Measurements from ENCODE around the gene RAB7B.
"Not testable (repeated sequence)": the region's sequence is repeated elsewhere in the genome, so short reads cannot be mapped to it uniquely, and the experiment has no call there.

Gene RAB7B

GRCh38 chr1:206002871-206003801 lies at the start of gene RAB7B:
Gene RAB7B (minus strand): TSS chr1:206003395. CDS start chr1:205994135, 9,260 bp downstream.
- no peak for DNase-seq (ENCODE audit: low read depth)

GRCh38 chr1:206052231-206052865 lies 49.2 kb upstream of the RAB7B start:
- not testable (repeated sequence) for DNase-seq (ENCODE audit: low read depth)

- no peak for DNase-seq (ENCODE audit: low read depth)
Observed at GRCh38 chr1:206050655-206051235, 47.5 kb upstream of the RAB7B start.

GRCh38 chr1:206049919-206050600 lies 46.9 kb upstream of the RAB7B start:
- no peak for DNase-seq (ENCODE audit: low read depth)

GRCh38 chr1:206049293-206049692 lies 46.1 kb upstream of the RAB7B start:
- DNase-seq (ENCODE audit: low read depth): no peak

GRCh38 chr1:206048582-206048981 lies 45.4 kb upstream of the RAB7B start:
- DNase-seq (ENCODE audit: low read depth): no peak

GRCh38 chr1:206047271-206047670 lies 44.1 kb upstream of the RAB7B start:
- DNase-seq (ENCODE audit: low read depth): no peak

GRCh38 chr1:206041640-206042039 lies 38.4 kb upstream of the RAB7B start:
- DNase-seq (ENCODE audit: low read depth): no peak

- no peak for DNase-seq (ENCODE audit: low read depth)
Observed at GRCh38 chr1:206040328-206040727, 37.1 kb upstream of the RAB7B start.

- no peak for DNase-seq (ENCODE audit: low read depth)
Observed at GRCh38 chr1:206039046-206039973, 36.1 kb upstream of the RAB7B start.

- DNase-seq (ENCODE audit: low read depth): no peak
Observed at GRCh38 chr1:206037581-206037980, 34.4 kb upstream of the RAB7B start.

- no peak for DNase-seq (ENCODE audit: low read depth)
Observed at GRCh38 chr1:206036663-206037455, 33.7 kb upstream of the RAB7B start.

GRCh38 chr1:206035027-206035426 lies 31.8 kb upstream of the RAB7B start:
- DNase-seq (ENCODE audit: low read depth): no peak

- no peak for DNase-seq (ENCODE audit: low read depth)
Observed at GRCh38 chr1:206032380-206033140, 29.4 kb upstream of the RAB7B start.

- peak; percentile 28 for DNase-seq (ENCODE audit: low read depth)
Observed at GRCh38 chr1:206030714-206031113, 27.5 kb upstream of the RAB7B start.

- DNase-seq (ENCODE audit: low read depth): no peak
Observed at GRCh38 chr1:206030191-206030590, 27.0 kb upstream of the RAB7B start.

- no peak for DNase-seq (ENCODE audit: low read depth)
Observed at GRCh38 chr1:206029484-206029883, 26.3 kb upstream of the RAB7B start.

GRCh38 chr1:206025283-206025820 lies 22.2 kb upstream of the RAB7B start:
- DNase-seq (ENCODE audit: low read depth): no peak

- DNase-seq (ENCODE audit: low read depth): no peak
Observed at GRCh38 chr1:206023695-206024094, 20.5 kb upstream of the RAB7B start, which contains the start of gene CTSE. Gene CTSE (minus strand): TSS chr1:206023895. CDS start chr1:206023791, 104 bp downstream.

Measured in stimulated activated CD8-positive, alpha-beta memory T cell treated with anti-CD3 and anti-CD28 coated beads, Interleukin-15, amount 100 ng/mL, for 24 hours (primary cell).